ENCODE results near the gene KRTAP5-4.

The KRTAP5-4 gene

GRCh38 chr11:1660111-1660867, 38.4 kb upstream of the KRTAP5-4 start:
- Histone ChIP-seq H3K27ac (ENCODE audit: low read depth, low read length) (no peak overlapping the region), H3K27me3 (ENCODE audit: control insufficient read depth, low read length) (peaks cover 8% of the 10 kb centered on the region; the same call in 1 of the 2 replicates), H4K20me1 (ENCODE audit: control insufficient read depth, insufficient read depth, low read depth, low read length) (no peaks in the 10 kb centered on the region), H3K4me1 (ENCODE audit: control insufficient read depth, low read length) (no peaks in the 10 kb centered on the region), H3K4me3 (ENCODE audit: low read length) (no peak overlapping the region), H3K36me3 (ENCODE audit: control insufficient read depth, low read length) (no peaks in the 10 kb centered on the region), H3K79me2 (ENCODE audit: control insufficient read depth, low read length) (no peaks in the 10 kb centered on the region), H3K9me3 (ENCODE audit: control insufficient read depth, insufficient read depth, low read length) (no peaks in the 10 kb centered on the region), H3K4me2 (ENCODE audit: low read length) (no peak overlapping the region), H3F3A (ENCODE audit: control insufficient read depth, insufficient read depth) (no peaks in the 10 kb centered on the region), H3K9me2 (replicated peaks; ENCODE audit: control insufficient read depth, low read length) (no peaks in the 10 kb centered on the region)
- no peak for TF ChIP-seq EZH2phosphoT487 (IDR thresholded peaks at IDR 0.05; ENCODE audit: borderline replicate concordance, low read length)
- TF ChIP-seq, protein P1, sequence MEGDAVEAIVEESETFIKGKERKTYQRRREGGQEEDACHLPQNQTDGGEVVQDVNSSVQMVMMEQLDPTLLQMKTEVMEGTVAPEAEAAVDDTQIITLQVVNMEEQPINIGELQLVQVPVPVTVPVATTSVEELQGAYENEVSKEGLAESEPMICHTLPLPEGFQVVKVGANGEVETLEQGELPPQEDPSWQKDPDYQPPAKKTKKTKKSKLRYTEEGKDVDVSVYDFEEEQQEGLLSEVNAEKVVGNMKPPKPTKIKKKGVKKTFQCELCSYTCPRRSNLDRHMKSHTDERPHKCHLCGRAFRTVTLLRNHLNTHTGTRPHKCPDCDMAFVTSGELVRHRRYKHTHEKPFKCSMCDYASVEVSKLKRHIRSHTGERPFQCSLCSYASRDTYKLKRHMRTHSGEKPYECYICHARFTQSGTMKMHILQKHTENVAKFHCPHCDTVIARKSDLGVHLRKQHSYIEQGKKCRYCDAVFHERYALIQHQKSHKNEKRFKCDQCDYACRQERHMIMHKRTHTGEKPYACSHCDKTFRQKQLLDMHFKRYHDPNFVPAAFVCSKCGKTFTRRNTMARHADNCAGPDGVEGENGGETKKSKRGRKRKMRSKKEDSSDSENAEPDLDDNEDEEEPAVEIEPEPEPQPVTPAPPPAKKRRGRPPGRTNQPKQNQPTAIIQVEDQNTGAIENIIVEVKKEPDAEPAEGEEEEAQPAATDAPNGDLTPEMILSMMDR (IDR thresholded peaks at IDR 0.05; ENCODE audit: low read depth, low read length, poor library complexity, severe bottlenecking), result no peak

GRCh38 chr11:1659506-1659905, 37.6 kb upstream of the KRTAP5-4 start:
- no peaks in the 10 kb centered on the region for H3K79me2 ChIP-seq (ENCODE audit: control insufficient read depth, low read length)
- no peaks in the 10 kb centered on the region for H3K9me3 ChIP-seq (ENCODE audit: control insufficient read depth, insufficient read depth, low read length)
- no peaks in the 10 kb centered on the region for H3K9me2 ChIP-seq (replicated peaks; ENCODE audit: control insufficient read depth, low read length)
- peaks cover 8% of the 10 kb centered on the region; the same call in 1 of the 2 replicates for H3K27me3 ChIP-seq (ENCODE audit: control insufficient read depth, low read length)
- H3K4me2 ChIP-seq (ENCODE audit: low read length), result no peak overlapping the region
- no peaks in the 10 kb centered on the region for H3K36me3 ChIP-seq (ENCODE audit: control insufficient read depth, low read length)
- H3K4me3 ChIP-seq (ENCODE audit: low read length), result no peak overlapping the region
- TF ChIP-seq EZH2phosphoT487 (IDR thresholded peaks at IDR 0.05; ENCODE audit: borderline replicate concordance, low read length), result no peak
- TF ChIP-seq, protein P1 (IDR thresholded peaks at IDR 0.05; ENCODE audit: low read depth, low read length, poor library complexity, severe bottlenecking), result no peak
- H3K4me1 ChIP-seq (ENCODE audit: control insufficient read depth, low read length), result no peaks in the 10 kb centered on the region
- H3F3A ChIP-seq (ENCODE audit: control insufficient read depth, insufficient read depth), result no peaks in the 10 kb centered on the region
- H3K27ac ChIP-seq (ENCODE audit: low read depth, low read length), result no peak overlapping the region
- no peaks in the 10 kb centered on the region for H4K20me1 ChIP-seq (ENCODE audit: control insufficient read depth, insufficient read depth, low read depth, low read length)

DNA sequence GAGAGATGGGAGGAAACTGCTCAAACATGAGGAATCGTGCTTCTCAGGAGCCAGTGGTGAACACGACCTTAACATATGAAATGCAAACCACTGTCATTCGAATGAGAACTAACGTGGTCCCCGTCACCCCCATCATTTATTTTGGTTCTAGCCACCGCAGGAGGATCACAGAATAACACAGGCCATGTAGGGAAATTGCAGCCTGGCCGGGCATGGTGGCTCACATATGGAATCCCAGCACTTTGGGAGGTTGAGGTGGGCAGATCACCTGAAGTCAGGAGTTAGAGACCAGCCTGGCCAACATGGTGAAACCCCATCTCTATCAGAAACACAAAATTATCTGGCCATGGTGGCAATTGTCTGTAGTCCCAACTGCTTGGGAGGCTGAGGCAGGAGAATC, 34.7 kb upstream of the KRTAP5-4 start:
- no peak for TF ChIP-seq EZH2phosphoT487 (IDR thresholded peaks at IDR 0.05; ENCODE audit: borderline replicate concordance, low read length)
- TF ChIP-seq, protein P1 (IDR thresholded peaks at IDR 0.05; ENCODE audit: low read depth, low read length, poor library complexity, severe bottlenecking), result no peak
- Histone ChIP-seq H3F3A (ENCODE audit: control insufficient read depth, insufficient read depth) (no peaks in the 10 kb centered on the region), H3K9me2 (replicated peaks; ENCODE audit: control insufficient read depth, low read length) (no peaks in the 10 kb centered on the region), H3K79me2 (ENCODE audit: control insufficient read depth, low read length) (no peaks in the 10 kb centered on the region), H4K20me1 (ENCODE audit: control insufficient read depth, insufficient read depth, low read depth, low read length) (no peaks in the 10 kb centered on the region), H3K36me3 (ENCODE audit: control insufficient read depth, low read length) (no peaks in the 10 kb centered on the region), H3K4me3 (ENCODE audit: low read length) (no peak overlapping the region), H3K27me3 (ENCODE audit: control insufficient read depth, low read length) (peaks cover 12% of the 10 kb centered on the region; the same call in 1 of the 2 replicates), H3K4me2 (ENCODE audit: low read length) (no peak overlapping the region), H3K4me1 (ENCODE audit: control insufficient read depth, low read length) (no peaks in the 10 kb centered on the region), H3K9me3 (ENCODE audit: control insufficient read depth, insufficient read depth, low read length) (no peaks in the 10 kb centered on the region), H3K27ac (ENCODE audit: low read depth, low read length) (no peak overlapping the region)

Data from DOHH2 (cell line).